ENCODE data around the gene BSCL2. TPM values are rescaled to one million over a fixed set of nuclear protein-coding genes. Genes with fewer than 3 reads are reported as not detected.
A peak's percentile ranks its signal among the peaks of the same experiment; 100 is the strongest.
"Not testable (repeated sequence)": the region's sequence is repeated elsewhere in the genome, so short reads cannot be mapped to it uniquely, and the experiment has no call there.

The BSCL2 gene
- total and polyA plus RNA-seq, 2 donors (not counting 1 experiment from before 2014, with no cell fraction given), result 38.5 to 56.3 TPM

DNA sequence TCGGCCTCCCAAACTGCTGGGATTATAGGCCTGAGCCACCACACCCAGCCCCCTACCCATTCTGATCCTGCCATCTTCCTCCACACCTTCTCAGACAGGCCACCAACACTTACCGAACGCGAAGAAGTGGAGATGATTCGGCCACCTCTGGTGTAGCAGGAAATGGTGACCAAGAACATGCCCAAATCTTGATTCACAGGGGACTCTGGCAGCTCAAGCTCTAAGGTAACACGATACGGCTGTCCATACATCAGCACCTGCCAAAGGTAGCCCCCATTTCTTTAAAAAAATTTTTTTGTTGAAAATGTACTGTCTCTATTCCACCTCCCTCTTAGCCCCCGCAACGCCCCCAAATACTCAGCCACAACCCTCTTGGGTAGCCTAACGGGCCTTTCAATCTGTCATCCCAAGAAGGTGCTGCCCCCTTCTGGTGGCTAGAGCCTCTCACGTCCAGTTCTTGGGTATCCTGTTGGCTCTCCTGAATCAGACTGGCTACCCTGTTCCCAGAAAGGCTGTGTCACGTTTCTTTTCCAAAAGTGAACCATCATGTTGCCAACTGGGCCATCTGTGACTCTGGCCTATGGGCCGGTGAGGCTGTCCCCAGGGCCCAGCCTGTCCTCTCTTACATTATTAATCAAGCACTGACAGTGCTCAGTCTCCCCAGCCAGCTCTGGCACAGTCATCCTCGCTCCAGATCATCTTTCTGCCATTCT lies 12.6 kb downstream of the BSCL2 start:
- ATAC-seq (ENCODE audit: low read depth) (peak; percentile 71), DNase-seq (peak; percentile 85)
- Histone ChIP-seq H3K27me3 (replicated peaks in 1 of 4; ENCODE audit: control extremely low read depth in 1 of 4, control insufficient read depth in 3 of 4, insufficient read depth in 4 of 4, low read length in 3 of 4) (no peaks in the 10 kb centered on the region), H2AFZ (ENCODE audit: insufficient read depth, low read depth, low read length, poor library complexity, severe bottlenecking) (no peak overlapping the region), H3K27ac (ENCODE audit: low read length in 2 of 2) (no peak overlapping the region), H3K9me3 (ENCODE audit: control extremely low read depth in 1 of 3, control insufficient read depth in 2 of 3, insufficient read depth in 1 of 3, low read length in 2 of 3) (no peaks in the 10 kb centered on the region), H3K4me1 (ENCODE audit: control insufficient read depth in 2 of 2, insufficient read depth in 2 of 2, low read length in 2 of 2) (peaks cover 0 to 6% of the 10 kb centered on the region in 2 donors), H3K79me2 (ENCODE audit: control insufficient read depth, insufficient read depth, low read length) (no peaks in the 10 kb centered on the region), H3K36me3 (replicated peaks in 1 of 2; ENCODE audit: control extremely low read depth in 1 of 2, control insufficient read depth in 1 of 2, extremely low read depth in 1 of 2, insufficient read depth in 2 of 2, low read length in 1 of 2) (peaks cover 0 to 18% of the 10 kb centered on the region in 2 experiments), H3K4me3 (ENCODE audit: control extremely low read depth in 1 of 5, extremely low read depth in 1 of 5, insufficient read depth in 1 of 5, low read depth in 2 of 5, low read length in 4 of 5) (no peak overlapping the region), H4K20me1 (ENCODE audit: control insufficient read depth, insufficient read depth, low read length, poor library complexity, severe bottlenecking) (no peaks in the 10 kb centered on the region), H3K4me2 (replicated peaks; ENCODE audit: low read depth, low read length, poor library complexity, severe bottlenecking) (no peak overlapping the region), H3K9ac (ENCODE audit: low read length) (no peak overlapping the region)
- TF ChIP-seq EZH2 (IDR thresholded peaks at IDR 0.05; ENCODE audit: borderline replicate concordance, insufficient read depth, low read depth, low read length, poor library complexity, severe bottlenecking), result no peak
- TF ChIP-seq, protein P1, sequence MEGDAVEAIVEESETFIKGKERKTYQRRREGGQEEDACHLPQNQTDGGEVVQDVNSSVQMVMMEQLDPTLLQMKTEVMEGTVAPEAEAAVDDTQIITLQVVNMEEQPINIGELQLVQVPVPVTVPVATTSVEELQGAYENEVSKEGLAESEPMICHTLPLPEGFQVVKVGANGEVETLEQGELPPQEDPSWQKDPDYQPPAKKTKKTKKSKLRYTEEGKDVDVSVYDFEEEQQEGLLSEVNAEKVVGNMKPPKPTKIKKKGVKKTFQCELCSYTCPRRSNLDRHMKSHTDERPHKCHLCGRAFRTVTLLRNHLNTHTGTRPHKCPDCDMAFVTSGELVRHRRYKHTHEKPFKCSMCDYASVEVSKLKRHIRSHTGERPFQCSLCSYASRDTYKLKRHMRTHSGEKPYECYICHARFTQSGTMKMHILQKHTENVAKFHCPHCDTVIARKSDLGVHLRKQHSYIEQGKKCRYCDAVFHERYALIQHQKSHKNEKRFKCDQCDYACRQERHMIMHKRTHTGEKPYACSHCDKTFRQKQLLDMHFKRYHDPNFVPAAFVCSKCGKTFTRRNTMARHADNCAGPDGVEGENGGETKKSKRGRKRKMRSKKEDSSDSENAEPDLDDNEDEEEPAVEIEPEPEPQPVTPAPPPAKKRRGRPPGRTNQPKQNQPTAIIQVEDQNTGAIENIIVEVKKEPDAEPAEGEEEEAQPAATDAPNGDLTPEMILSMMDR (IDR thresholded peaks at IDR 0.05), result peak; percentile 87
- ChIA-PET CTCF (interaction anchor here (0.5 to 5.3 kb wide), 27 partner anchors 9 to 315 kb away, joined by 3 to 41 read pairs (median 3); partner anchors contain the start of genes B3GAT3, BSCL2, C11orf98 and CSKMT), POLR2A (interaction anchor here (0.7 to 1.4 kb wide), 4 partner anchors 11 to 111 kb away, joined by 3 to 5 read pairs (median 4); partner anchors contain the start of gene HNRNPUL2)
- H3K9me3 Mint-ChIP-seq (ENCODE audit: insufficient read depth), result no peaks in the 10 kb centered on the region
- 48% methylated on average over 11 of the region's 14 CpGs for WGBS (ENCODE audit: insufficient coverage)
- H3K4me1 Mint-ChIP-seq, result peaks cover 5% of the 10 kb centered on the region
- no peaks in the 10 kb centered on the region for H3K27me3 Mint-ChIP-seq
- H3K27ac Mint-ChIP-seq, result no peak overlapping the region
- intact Hi-C loops (cut with micrococcal nuclease), result loop anchor here (1.0 kb wide), 5 partner anchors 15 to 314 kb away; partner anchors contain the start of gene UBXN1
- no peak overlapping the region for H3K4me3 Mint-ChIP-seq

DNA sequence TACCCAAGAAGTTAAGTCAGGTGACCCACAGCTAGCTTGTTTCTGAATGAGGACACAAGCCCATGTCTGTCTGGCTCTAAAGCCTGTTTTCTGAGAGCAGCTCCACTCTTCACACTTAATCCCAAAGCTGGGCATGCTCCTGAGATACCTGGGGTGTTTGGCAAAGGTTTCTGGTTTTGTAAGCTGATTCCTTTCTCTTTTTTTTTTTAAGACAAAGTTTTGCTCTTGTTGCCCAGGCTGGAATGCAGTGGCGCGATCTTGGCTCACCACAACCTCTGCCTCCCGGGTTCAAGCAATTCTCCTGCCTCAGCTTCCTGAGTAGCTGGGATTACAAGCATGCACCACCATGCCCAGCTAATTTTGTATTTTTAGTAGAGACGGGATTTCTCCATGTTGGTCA lies 13.6 kb downstream of the BSCL2 start:
- not testable (repeated sequence) for H3K27me3 ChIP-seq (replicated peaks in 1 of 4; ENCODE audit: control extremely low read depth in 1 of 4, control insufficient read depth in 3 of 4, insufficient read depth in 4 of 4, low read length in 3 of 4); H3K9me3 Mint-ChIP-seq (ENCODE audit: insufficient read depth); ATAC-seq (ENCODE audit: low read depth); H3K4me1 ChIP-seq (ENCODE audit: control insufficient read depth in 2 of 2, insufficient read depth in 2 of 2, low read length in 2 of 2); H3K4me3 ChIP-seq (ENCODE audit: control extremely low read depth in 1 of 5, extremely low read depth in 1 of 5, insufficient read depth in 1 of 5, low read depth in 2 of 5, low read length in 4 of 5); H3K4me2 ChIP-seq (replicated peaks; ENCODE audit: low read depth, low read length, poor library complexity, severe bottlenecking); H3K4me1 Mint-ChIP-seq; H3K9ac ChIP-seq (ENCODE audit: low read length); DNase-seq; H3K27me3 Mint-ChIP-seq; H2AFZ ChIP-seq (ENCODE audit: insufficient read depth, low read depth, low read length, poor library complexity, severe bottlenecking); H3K79me2 ChIP-seq (ENCODE audit: control insufficient read depth, insufficient read depth, low read length); H3K27ac ChIP-seq (ENCODE audit: low read length in 2 of 2); H3K9me3 ChIP-seq (ENCODE audit: control extremely low read depth in 1 of 3, control insufficient read depth in 2 of 3, insufficient read depth in 1 of 3, low read length in 2 of 3); H3K27ac Mint-ChIP-seq; H3K4me3 Mint-ChIP-seq; H4K20me1 ChIP-seq (ENCODE audit: control insufficient read depth, insufficient read depth, low read length, poor library complexity, severe bottlenecking)
- CTCF ChIA-PET, result interaction anchor here (0.6 to 5.3 kb wide), 24 partner anchors 8 to 312 kb away, joined by 3 to 41 read pairs (median 4); partner anchors contain the start of genes BSCL2, C11orf98, CSKMT and LBHD1
- no CpG with 5 or more reads among the region's 4 CpGs for WGBS (ENCODE audit: insufficient coverage)
- intact Hi-C loops (cut with micrococcal nuclease), result loop anchor here (1.0 kb wide), 5 partner anchors 14 to 313 kb away; partner anchors contain the start of gene UBXN1
- H3K36me3 ChIP-seq (replicated peaks in 1 of 2; ENCODE audit: control extremely low read depth in 1 of 2, control insufficient read depth in 1 of 2, extremely low read depth in 1 of 2, insufficient read depth in 2 of 2, low read length in 1 of 2), result peaks cover 0 to 18% of the 10 kb centered on the region in 2 experiments
- POLR2A ChIA-PET, result interaction anchor here (0.7 to 1.4 kb wide), 2 partner anchors 12 to 34 kb away, joined by 4 to 5 read pairs; partner anchors contain the start of gene HNRNPUL2
